AG09319 (cell line): Measurements from ENCODE around the gene MRPS5.
A peak's percentile ranks its signal among the peaks of the same experiment; 100 is the strongest.

ENCODE experiments used
- DNase-seq: peaks from one replicate; pipeline ENCODE4 v3.0.0-alpha.2; 2010; ENCODE audit warnings: low read depth; ENCODE audit errors: extremely low read depth
- CTCF ChIP-seq: IDR thresholded peaks from 2 replicates; pipeline ENCODE4 v1.5.1; 2011; ENCODE audit warnings: low read depth, mild to moderate bottlenecking, inconsistent platforms, low read length, moderate library complexity

The MRPS5 gene

GRCh38 chr2:95087379-95087778 lies 34.2 kb downstream of the MRPS5 start:
- TF ChIP-seq CTCF: no peak
- DNase-seq: no peak

GRCh38 chr2:95086017-95086416 lies 35.6 kb downstream of the MRPS5 start:
- DNase-seq: no peak
- TF ChIP-seq CTCF: no peak

GRCh38 chr2:95082477-95082876 lies 39.1 kb downstream of the MRPS5 start:
- TF ChIP-seq CTCF: no peak
- DNase-seq: no peak

GRCh38 chr2:95079199-95079683 lies 42.4 kb downstream of the MRPS5 start:
- no peak for DNase-seq
- no peak for TF ChIP-seq CTCF

GRCh38 chr2:95077861-95078603 lies 43.6 kb downstream of the MRPS5 start:
- no peak for TF ChIP-seq CTCF

GRCh38 chr2:95077530-95077825 lies 44.1 kb downstream of the MRPS5 start:
- DNase-seq: no peak
- TF ChIP-seq CTCF: no peak

More at GRCh38 chr2:95077861-95078603, 43.6 kb downstream of the MRPS5 start:
- no peak for DNase-seq

- TF ChIP-seq CTCF: peak; percentile 89
- DNase-seq: no peak
These were observed 44.7 kb downstream of the MRPS5 start for GRCh38 chr2:95076705-95077529.
